Neural progenitor cell (in vitro differentiated cells): Measurements from ENCODE around the gene FGD2.

Experiments used
- CTCF ChIP-seq: fragments of 200-600 bp; sonication (generic); IDR thresholded peaks from 2 replicates; pipeline ENCODE4 v1.5.1; 2017; ENCODE audit warnings: antibody characterized with exemption, mild to moderate bottlenecking
- EZH2 ChIP-seq: fragments of 200-600 bp; sonication (generic); IDR thresholded peaks from 2 replicates; pipeline ENCODE4 v1.6.1; 2017; ENCODE audit warnings: antibody characterized with exemption, mild to moderate bottlenecking, moderate library complexity

- TF ChIP-seq CTCF (no peak), EZH2 (no peak)
Observed at GRCh38 chr6:36997811-36998722, 7.4 kb upstream of the FGD2 start.
